ENCODE measurements around the gene AGL. TPM values are rescaled to one million over a fixed set of nuclear protein-coding genes. Genes with fewer than 3 reads are reported as not detected.
A peak's percentile ranks its signal among the peaks of the same experiment; 100 is the strongest.

AGL gene
- total and polyA plus RNA-seq, 2 of the 13 experiments (the other 11 are each of a cell fraction or from before 2014, with no cell fraction given), result 4.3 to 13.1 TPM

- peaks cover 3% of the 10 kb centered on the region for H3K79me2 ChIP-seq (ENCODE audit: insufficient read depth, low read length)
- in situ Hi-C loops (cut with HindIII; ENCODE audit: extremely low pct_ligation_motif_present, low pct_unique_long_range_greater_than_20kb), result no loop called here
- no peak overlapping the region for H3K4me2 ChIP-seq (ENCODE audit: low read depth, low read length)
- TF ChIP-seq ZNF432 (CRISPR knock-in tag; IDR thresholded peaks at IDR 0.05; ENCODE audit: borderline replicate concordance) (no peak), MAFK (conservative IDR thresholded peaks at IDR 0.05 in 1 of 2, IDR thresholded peaks at IDR 0.05 in 1 of 2; ENCODE audit: low read length in 2 of 2) (peak in 1 of 2 experiments; percentile 49; a peak in 1 of 4 replicates), SETDB1 (CRISPR knock-in tag; IDR thresholded peaks at IDR 0.05; ENCODE audit: borderline replicate concordance) (no peak)
- TF ChIP-seq, protein P1, sequence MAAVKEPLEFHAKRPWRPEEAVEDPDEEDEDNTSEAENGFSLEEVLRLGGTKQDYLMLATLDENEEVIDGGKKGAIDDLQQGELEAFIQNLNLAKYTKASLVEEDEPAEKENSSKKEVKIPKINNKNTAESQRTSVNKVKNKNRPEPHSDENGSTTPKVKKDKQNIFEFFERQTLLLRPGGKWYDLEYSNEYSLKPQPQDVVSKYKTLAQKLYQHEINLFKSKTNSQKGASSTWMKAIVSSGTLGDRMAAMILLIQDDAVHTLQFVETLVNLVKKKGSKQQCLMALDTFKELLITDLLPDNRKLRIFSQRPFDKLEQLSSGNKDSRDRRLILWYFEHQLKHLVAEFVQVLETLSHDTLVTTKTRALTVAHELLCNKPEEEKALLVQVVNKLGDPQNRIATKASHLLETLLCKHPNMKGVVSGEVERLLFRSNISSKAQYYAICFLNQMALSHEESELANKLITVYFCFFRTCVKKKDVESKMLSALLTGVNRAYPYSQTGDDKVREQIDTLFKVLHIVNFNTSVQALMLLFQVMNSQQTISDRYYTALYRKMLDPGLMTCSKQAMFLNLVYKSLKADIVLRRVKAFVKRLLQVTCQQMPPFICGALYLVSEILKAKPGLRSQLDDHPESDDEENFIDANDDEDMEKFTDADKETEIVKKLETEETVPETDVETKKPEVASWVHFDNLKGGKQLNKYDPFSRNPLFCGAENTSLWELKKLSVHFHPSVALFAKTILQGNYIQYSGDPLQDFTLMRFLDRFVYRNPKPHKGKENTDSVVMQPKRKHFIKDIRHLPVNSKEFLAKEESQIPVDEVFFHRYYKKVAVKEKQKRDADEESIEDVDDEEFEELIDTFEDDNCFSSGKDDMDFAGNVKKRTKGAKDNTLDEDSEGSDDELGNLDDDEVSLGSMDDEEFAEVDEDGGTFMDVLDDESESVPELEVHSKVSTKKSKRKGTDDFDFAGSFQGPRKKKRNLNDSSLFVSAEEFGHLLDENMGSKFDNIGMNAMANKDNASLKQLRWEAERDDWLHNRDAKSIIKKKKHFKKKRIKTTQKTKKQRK (IDR thresholded peaks at IDR 0.05; ENCODE audit: low read length), result no peak
- no peaks in the 10 kb centered on the region for H3K9me3 ChIP-seq (ENCODE audit: low read length)
- ChIA-PET CTCF (ENCODE audit: low intra/inter-chr PET ratio, low total read pairs) (no interaction called here), POLR2A (no interaction called here)
- 90% methylated on average over 4 of the region's 4 CpGs for WGBS (ENCODE audit: low lambda C conversion rate)
- no peak overlapping the region for H3K4me3 ChIP-seq (replicated peaks in 1 of 3; ENCODE audit: insufficient read depth in 1 of 3, low read depth in 2 of 3, low read length in 3 of 3)
- no peak overlapping the region for H3K9ac ChIP-seq (ENCODE audit: insufficient read depth, low read depth, low read length)
- no peaks in the 10 kb centered on the region for H4K20me1 ChIP-seq (ENCODE audit: insufficient read depth, low read length)
- H3K27me3 ChIP-seq (ENCODE audit: control insufficient read depth in 1 of 2, insufficient read depth in 2 of 2, low read length in 2 of 2), result no peaks in the 10 kb centered on the region; a peak in 1 of 5 replicates
- no peak overlapping the region for H2AFZ ChIP-seq (ENCODE audit: low read length)
- ATAC-seq (no peak), DNase-seq (ENCODE audit: low spot score) (no peak), FAIRE-seq (no peak)
- intact Hi-C loops (cut with micrococcal nuclease; ENCODE audit: unreplicated experiment), result loop anchor here (2.0 kb wide), 1 partner anchor 15 kb away; no protein-coding TSS in a partner anchor
- peaks cover 2 to 10% of the 10 kb centered on the region in 2 experiments; a peak in 3 of 5 replicates for H3K36me3 ChIP-seq (replicated peaks in 1 of 2; ENCODE audit: control insufficient read depth in 1 of 2, insufficient read depth in 2 of 2, low read length in 2 of 2)
- BruUV-seq (replicated peaks), result no TSS peak
- no peak overlapping the region for H3K27ac ChIP-seq (ENCODE audit: extremely low read length, insufficient read depth, low read length)
- peaks cover 29% of the 10 kb centered on the region for H3K4me1 ChIP-seq (ENCODE audit: insufficient read depth, low read length)
These were observed 1.8 kb downstream of the AGL start for GRCh38 chr1:99851850-99852454.

Measured in HepG2 (cell line).